GM18868 (cell line): ENCODE data around the gene FAM209A.
A peak's percentile ranks its signal among the peaks of the same experiment; 100 is the strongest.
"Not testable (repeated sequence)": the region's sequence is repeated elsewhere in the genome, so short reads cannot be mapped to it uniquely, and the experiment has no call there.

Source experiments
- ATAC-seq: cut with Tn5 transposase; IDR thresholded peaks from one replicate; pipeline ENCODE4 v1.9.1; 2021; ENCODE audit warnings: mild to moderate bottlenecking, moderate library complexity; ENCODE audit not compliant: unreplicated experiment

FAM209A gene, protein sequence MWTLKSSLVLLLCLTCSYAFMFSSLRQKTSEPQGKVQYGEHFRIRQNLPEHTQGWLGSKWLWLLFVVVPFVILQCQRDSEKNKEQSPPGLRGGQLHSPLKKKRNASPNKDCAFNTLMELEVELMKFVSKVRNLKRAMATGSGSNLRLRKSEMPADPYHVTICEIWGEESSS

DNA sequence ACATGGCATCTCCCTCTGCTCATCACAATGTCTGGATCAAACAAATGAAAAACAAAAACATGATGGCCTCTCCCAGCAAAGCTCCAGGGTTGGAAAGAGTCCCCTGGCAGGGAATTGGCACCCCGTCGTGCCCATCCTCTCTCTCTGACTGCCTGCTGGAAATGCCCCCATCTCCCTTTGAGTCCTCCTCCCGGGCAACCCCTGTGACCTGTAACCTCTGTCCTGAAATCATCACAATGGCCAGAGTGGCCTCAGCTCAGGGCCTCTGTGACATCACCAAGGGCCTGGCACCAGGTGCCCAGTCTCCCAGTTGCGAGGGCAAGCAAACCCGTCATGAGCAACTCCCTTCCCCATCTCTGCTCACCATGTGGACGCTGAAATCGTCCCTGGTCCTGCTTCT is at the start of gene FAM209A:
Gene FAM209A, plus strand, starts transcription at position 301 of the 400 bp plus-strand sequence. Its CDS starts 65 bp downstream, at position 366.
- ATAC-seq = not testable (repeated sequence)

DNA sequence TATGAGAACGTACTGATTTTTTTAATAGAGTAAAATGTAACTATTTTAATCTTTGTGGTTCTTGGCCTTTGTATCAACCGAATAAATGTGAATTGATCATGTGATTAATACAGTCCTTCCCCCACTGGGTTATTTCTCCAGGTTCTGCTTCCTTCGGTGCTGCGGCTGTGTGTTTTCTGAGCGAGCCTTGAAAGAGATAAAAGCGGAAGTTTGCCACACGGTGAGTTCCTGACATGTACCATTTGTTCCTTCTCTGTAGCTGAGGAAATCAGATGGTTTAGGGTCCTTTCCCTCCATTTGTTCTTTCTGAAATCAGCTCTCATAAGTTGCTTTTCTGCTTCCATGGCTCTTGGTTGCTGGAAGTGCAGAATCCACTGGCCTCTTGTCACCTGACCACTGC is 40.6 kb upstream of the FAM209A start:
- ATAC-seq = peak; percentile 67

DNA sequence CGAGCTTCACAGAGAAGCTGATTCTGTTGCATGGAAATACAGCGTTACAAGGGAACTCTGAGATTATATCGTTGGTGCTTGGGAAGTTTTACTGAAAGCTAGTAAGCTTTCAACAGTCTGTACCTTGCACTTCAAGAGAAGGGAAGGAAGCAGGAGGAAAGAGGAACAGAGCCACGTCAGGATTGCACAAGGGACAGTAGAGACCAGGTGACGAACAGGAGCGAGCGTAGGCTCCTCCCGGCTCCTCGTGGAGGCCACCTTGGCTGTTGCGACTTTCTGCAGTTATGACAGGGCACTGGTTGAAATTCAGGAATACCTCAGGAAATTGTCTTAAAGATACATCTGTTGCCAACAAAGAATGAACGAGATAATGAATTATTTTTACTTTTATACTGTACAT is 37.3 kb upstream of the FAM209A start:
- no peak for ATAC-seq

DNA sequence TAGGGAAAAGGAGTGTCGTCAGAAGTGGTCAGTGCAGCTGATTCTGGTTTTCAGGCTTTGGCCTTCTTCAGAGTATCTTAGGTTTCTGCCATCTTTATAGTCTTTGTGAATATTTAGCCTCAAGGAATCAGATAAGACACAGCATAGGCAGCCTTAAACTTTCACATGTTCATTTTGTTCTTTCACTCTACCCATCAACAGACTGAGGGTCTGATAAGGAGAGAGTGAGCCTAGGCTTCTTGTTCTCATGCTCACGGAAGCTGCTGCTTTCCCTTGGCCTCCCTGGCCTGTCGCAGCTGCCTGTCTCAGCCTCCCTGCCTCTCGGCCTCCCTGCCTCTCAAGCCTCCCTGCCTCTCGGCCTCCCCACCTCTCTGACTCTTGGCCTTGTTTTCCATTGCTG is 36.0 kb upstream of the FAM209A start:
- no peak for ATAC-seq

DNA sequence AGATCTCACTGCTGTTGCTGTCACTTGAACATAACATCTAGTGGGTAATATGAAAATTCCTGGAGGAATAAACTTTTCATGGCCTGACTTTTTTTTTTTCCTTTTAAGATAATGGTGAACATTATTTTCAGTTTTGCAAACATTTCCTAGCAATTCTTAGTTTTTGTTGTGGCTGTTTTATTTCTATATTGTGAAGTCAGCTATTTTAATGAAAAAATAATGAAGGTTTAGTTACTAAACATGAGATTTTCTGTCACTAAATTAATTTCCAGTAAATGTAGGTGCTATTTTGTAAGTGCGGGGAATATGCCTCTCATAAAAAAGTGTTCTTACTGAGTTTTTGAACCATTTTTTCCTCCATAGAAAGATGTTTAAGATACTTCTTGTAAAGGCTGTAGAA is 23.4 kb upstream of the FAM209A start:
- no peak for ATAC-seq

DNA sequence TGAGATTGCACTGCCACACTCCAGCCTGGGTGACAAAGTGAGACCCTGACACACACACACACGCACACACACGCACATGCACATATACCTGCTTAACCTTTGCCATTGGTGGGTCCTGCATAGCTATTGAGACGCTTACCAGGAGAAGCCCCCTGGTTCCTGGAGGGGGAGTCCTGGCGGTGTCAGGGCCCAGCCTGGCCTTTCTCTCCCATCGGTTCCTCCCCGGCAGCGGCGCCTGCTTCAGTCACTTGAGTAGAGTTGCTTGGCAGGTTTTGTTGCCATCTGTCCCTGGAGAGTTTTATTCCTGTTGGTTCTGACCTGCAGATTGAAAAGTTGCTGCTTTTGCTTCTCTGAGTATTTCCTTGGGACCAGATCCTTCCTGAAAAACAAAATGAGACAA is 20.6 kb upstream of the FAM209A start:
- ATAC-seq = no peak

DNA sequence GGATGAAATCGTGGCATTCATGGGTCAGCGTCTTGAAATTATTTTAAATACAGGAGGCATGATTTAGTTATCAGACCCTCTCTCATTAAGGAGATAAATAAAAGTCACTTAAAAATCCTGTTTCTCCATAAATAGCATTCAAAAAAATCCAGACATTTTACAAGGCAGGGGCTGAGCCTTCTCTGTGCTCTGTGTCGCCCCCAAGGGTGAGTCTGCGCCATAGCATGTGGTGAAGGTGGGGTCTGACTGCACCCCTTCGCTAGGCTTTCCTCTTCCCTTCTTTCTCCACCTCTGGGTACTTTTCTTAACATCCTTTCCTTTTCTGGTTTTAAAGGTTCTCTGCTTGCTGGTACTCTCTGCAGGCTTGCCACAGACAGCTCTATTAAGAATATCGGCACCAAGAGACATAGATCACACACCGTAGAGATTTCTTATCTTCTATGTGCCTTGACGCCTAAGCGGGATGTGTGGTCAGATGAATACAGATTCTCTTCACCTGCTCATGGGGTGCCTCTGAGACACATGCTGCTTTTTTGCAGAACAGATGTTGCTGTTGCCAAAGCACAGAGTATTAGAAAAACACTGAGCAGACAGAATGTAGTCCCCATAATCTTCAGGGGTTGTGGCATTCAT is 20.1 kb upstream of the FAM209A start:
- no peak for ATAC-seq

DNA sequence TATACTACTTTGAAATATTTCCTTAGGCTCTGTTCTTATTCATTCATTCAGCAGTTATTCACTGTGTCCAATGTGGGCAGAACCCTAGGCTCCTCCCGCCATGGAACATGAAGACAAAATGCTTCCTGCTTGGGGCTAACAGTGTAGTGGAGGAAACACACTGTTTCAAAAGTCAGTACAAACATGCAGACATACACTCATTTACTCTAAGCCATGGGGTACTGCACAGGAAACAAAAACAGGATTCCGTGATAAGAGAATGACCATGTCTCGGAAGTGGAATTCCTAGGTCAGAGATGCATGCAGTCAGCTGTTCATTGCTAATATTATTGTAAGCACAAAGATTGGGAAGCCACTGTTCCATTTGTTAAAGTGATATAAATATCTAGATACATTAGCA is 18.4 kb upstream of the FAM209A start:
- no peak for ATAC-seq

DNA sequence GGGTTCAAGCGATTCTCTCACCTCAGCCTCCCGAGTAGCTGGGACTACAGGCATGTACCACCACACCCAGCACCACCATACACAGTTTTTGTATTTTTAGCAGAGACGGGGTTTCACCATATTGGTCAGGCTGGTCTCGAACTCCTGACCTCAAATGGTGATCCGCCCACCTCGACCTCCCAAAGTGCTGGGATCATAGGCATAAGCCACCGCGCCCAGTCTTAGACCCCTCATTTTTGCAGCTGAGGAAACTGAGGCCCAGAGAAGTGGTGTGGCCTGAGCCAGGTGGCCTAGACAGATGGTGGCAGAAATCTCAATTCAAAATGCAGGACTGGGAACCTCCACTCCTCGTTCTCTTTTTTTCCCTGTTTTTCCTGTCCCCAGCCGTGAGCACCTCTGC is 12.6 kb upstream of the FAM209A start:
- ATAC-seq = no peak

DNA sequence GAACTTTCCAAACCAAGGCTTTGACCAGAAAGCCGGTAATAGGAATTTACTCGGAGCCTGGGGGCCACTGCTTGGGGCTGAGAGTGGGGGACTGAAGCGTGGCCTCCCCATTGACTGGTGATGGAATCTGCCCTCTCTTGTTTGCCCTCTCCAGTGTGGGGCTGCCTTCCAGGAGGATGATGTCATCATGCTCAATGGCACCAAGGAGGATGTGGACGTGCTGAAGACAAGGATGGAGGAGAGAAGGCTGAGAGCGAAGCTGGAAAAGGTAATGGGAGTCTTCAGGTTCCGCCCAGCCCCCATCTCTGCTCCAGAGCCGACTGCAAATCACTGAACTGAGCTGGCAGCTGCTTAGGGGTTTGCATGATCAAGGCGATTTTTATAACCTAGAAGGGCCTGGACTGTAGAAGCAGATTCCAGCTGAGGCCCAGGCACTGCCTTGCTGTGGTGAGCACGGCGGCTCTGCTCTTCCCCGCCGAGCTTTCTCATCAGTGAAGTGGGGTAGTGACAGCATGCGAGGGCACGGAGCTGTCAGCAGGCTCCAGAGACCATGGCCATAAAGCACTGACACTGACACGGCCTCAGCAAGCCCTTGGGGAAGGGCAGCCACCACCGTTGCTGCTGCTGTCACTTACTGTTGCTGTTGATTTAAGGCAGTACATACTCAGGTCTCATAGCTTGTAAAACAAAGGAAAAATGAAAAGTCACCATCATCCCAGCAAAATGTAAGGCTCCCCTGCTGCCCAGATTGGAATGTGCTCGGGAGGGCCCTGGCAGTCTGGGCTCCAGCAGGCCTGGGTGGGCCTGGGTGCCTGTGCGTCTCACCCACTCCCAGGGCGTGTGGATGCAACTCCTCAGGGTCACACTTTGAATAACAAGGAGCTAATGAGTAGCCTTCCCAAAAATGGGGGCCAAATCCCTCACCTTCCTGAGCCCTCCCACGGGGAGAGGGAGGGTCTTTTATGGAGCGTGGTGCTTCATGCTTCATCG is 11.1 kb upstream of the FAM209A start:
- ATAC-seq = no peak

DNA sequence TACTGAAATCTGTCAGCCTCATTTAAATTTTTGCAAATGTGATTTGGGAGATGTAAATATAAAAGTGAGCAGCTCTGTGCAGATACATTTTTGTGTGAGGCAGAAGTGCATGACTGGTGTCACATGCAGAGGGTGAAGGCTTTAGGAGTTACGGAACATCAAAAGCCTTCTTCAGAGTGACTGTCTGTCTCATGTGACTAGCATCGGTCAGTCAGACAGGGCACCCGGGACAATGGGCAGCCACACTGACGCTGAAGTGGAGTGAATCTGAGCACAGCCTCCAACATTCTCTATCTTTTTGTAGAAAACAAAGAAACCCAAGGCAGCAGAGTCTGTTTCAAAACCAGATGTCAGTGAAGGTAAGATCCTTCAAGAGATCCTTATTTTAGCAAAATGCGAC is 7.9 kb upstream of the FAM209A start:
- no peak for ATAC-seq

DNA sequence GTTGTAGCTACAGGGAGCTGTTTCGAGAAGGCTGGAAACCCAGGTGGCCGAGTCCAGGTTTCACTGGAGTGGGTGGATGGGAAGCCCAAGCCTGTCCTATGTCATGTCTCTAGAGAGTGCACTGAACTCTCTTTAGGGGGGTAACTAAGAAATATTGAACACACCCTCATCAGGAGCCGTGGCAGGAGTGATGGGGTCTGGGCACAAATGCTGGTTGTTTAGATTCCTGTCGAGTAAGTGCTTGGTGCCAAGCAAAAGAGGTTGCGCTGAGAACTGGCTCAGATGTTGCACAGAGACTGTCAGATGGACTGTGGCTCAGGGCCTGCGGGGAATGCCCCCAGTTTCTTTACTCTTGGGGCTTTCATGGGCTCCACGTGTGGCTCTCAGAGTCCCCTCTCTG is 7.3 kb upstream of the FAM209A start:
- no peak for ATAC-seq

DNA sequence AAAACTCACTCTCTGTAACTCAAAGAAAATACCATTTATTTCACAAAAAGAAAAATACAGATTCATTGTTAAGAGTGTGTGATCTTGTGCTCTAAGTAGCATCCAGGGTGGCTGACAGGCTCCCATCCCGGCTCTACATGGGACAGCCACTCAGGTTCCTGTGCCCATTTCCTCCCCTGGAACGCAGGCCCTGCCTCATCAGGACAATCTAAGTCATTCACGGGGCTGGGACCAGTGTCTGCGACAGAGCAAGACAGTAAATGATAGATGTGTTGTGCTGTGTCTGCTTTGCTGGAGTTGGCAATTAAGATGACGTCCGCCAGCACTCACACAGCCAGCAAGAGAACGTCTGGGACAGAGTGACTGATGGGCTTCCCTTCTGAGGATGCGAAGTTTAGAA is 6.9 kb upstream of the FAM209A start:
- no peak for ATAC-seq

DNA sequence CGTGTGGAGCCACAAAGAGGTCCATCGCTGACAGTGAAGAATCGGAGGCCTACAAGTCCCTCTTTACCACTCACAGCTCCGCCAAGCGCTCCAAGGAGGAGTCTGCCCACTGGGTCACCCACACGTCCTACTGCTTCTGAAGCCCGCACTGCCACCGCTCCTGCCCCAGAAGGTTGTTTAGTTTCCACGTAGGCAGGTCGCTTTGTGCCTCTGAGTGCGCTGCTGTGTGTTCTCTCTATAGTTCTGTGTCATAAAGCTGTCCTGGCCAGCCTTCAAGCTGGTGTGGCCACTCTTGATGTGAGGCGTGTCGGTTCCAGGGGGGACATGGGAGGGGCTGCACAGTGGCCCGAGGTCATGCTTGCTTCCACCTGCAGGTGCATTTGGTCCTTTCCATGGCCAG is 6.4 kb upstream of the FAM209A start:
- no peak for ATAC-seq

DNA sequence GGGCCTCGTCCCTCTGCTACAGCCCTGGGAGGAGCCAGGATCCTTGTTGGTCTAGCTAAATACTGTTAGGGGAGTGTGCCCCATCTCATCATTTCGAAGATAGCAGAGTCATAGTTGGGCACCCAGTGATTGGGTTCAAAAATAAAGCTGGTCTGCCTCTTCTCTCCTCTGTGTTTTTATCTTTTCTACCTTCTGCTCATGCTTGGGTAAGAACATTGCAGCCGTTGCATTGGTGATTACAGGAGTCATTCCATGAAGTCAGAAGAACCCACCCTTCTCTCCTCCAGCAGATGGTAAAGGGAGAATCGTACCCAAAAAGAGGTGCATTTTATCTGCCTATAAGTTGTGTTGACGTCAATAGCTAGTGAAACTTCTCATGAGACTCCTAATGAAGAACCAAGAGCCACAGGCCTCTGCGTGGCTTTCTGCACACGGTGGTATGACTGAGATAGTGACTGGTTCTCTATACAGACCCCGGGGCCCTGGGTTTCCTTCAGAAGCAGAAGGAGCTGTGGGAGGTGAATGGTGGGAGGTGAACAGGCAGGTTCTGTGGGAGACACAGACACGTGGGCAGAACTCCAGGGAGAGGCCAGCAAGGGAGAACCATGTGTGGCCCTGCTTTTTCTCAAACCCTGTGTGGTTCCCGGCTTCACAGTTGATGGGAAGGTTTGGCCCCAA is 5.7 kb upstream of the FAM209A start:
- ATAC-seq = no peak

DNA sequence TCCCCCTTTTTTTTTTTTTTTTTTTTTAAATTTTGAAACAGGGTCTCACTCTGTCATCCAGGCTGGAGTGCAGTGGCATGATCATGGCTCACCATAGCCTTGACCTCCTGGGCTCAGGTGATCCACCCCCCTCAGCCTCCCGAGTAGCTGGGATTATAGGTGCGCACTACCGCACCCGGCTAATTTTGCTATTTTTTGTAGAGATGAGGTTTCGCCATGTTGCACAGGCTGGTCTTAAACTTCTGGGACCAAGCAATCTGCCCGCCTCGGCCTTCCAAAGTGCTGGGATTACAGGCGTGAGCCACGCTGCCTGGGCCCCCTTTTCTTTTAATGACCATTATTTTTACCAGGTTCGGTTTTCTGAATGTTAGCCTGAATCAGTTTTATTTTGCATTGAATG is 5.0 kb upstream of the FAM209A start:
- no peak for ATAC-seq

DNA sequence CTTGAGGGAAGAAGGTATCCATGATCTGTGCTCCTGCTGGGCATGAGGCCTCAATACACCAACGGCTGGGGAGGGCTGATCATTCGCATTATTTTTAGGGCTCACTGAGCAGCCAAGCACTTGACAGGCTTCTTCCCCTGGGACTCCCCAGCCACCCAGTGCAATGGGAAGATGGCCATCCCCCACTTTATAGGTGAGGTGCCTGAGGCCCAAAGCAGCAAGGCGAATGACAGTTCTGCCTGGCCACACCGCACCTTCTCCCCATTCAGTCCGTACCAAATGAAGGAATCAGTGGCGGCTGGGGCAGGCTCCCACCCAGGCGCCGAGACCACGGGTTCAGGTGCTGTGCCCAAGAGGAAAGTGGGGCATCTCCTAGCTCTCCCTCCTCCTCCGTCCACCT is 4.4 kb upstream of the FAM209A start:
- ATAC-seq = no peak

DNA sequence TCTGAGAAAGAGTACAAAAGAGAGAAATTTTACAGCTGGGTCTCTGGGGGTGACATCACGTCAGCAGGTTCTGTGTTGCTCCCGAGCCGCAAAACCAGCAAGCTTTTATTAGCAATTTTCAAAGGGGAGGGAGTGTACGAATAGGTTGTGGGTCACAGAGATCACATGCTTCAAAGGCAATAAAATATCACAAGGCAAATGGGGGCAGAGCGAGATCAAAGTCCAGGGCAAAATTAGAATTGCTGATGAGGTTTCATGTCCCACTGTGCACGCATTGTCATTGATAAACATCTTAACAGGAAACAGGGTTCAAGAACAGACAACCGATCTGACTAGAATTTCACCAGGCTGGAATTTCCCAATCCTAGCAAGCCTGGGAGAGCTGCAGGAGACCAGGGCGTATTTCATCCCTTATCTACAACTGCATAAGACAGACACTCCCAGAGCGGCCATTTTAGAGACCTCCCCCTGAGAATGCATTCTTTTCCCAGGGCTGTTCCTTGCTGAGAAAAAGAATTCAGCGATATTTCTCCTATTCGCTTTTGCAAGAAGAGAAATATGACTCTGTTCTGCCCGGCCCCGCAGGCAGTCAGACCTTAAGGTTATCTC is 3.7 kb upstream of the FAM209A start:
- not testable (repeated sequence) for ATAC-seq

DNA sequence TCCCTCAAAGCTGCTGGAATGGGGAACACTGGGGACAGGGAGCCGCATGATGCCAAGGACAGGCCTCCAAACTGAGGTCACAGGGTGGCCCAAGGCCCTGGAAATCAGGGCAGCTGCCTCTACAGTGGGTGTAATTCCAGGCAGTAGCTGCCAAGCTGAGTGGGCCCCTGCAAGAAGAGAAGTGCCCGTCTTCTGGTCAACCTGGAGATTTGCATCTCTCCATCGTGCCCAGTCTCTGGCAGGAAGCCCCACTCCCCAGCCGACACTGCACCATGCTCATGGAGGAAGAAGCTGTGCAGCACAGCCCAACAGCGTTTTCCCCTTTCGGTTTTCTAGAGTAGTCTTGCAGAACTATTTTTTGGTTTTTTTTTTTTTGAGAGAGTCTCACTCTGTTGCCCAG is 2.2 kb upstream of the FAM209A start:
- ATAC-seq = no peak

DNA sequence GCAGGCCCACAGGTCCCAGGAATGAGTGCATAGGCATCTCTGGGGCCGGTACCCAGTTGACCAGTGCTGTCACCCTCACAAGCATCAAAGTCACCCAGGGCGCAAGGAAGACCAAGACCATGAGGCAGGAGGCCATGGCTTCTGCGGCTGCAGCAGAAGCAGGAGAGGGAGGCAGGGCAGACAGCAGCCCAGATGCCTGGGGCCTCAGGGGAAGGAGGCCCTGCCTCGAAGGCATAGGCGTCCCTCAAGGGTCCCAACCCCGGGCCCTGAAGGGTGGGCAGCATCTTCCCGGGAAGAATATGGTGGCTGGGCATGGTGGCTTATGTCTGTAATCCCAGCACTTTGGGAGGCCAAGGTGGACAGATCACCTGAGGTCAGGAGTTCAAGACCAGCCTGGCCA is 3.0 kb downstream of the FAM209A start:
- ATAC-seq = no peak

DNA sequence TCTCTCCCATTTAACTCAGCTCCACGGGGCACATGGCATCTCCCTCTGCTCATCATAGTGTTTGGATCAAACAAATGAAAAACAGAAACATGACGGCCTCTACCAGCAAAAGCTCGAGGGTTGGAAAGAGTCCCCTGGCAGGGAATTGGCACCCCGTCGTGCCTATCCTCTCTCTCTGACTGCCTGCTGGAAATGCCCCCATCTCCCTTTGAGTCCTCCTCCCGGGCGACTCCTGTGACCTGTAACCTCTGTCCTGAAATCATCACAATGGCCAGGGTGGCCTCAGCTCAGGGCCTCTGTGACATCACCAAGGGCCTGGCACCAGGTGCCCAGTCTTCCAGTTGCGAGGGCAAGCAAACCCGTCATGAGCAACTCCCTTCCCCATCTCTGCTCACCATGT is 8.4 kb downstream of the FAM209A start, which contains the start of gene FAM209B:
Gene FAM209B, plus strand, starts transcription at position 301 of the 400 bp plus-strand sequence. Its CDS starts 96 bp downstream, at position 397.
- ATAC-seq = not testable (repeated sequence)
